RWPE1 (cell line): ENCODE data around the gene TMA7.
A peak's percentile ranks its signal among the peaks of the same experiment; 100 is the strongest.
"Not testable (repeated sequence)": the region's sequence is repeated elsewhere in the genome, so short reads cannot be mapped to it uniquely, and the experiment has no call there.

ENCODE experiments used
- CTCF ChIA-PET: fragments of 350-600 bp; sonication (Branson Sonifier 250); formaldehyde crosslinking; extraction: SDS; loops from one replicate; lab custom pipeline; 2021; lab: Yijun Ruan, JAX
- POLR2A ChIA-PET: fragments of 400-600 bp; formaldehyde crosslinking; extraction: SDS; loops from one replicate; lab custom pipeline; 2020; ENCODE audit warnings: antibody characterized with exemption; ENCODE audit not compliant: low non-redundant PET; lab: Yijun Ruan, JAX
- DNase-seq: peaks from one replicate; pipeline ENCODE4 v3.0.0; 2012; ENCODE audit warnings: low spot score
- H3K27ac ChIP-seq: fragments of 450-650 bp; 2 replicates; pipeline ENCODE4 v1.5.1; 2017
- TF ChIP-seq, protein P1 (sequence below): fragments of 450-650 bp; conservative IDR thresholded peaks from 2 replicates; pipeline ENCODE4 v1.5.1; 2017; ENCODE audit warnings: low read depth, mild to moderate bottlenecking

Gene TMA7

GRCh38 chr3:48477959-48478520 lies 38.0 kb downstream of the TMA7 start:
- ChIA-PET CTCF (no interaction called here), POLR2A (no interaction called here)
- DNase-seq = no peak
- H3K27ac ChIP-seq = peak overlapping the region; percentile 50
- TF ChIP-seq, protein P1, sequence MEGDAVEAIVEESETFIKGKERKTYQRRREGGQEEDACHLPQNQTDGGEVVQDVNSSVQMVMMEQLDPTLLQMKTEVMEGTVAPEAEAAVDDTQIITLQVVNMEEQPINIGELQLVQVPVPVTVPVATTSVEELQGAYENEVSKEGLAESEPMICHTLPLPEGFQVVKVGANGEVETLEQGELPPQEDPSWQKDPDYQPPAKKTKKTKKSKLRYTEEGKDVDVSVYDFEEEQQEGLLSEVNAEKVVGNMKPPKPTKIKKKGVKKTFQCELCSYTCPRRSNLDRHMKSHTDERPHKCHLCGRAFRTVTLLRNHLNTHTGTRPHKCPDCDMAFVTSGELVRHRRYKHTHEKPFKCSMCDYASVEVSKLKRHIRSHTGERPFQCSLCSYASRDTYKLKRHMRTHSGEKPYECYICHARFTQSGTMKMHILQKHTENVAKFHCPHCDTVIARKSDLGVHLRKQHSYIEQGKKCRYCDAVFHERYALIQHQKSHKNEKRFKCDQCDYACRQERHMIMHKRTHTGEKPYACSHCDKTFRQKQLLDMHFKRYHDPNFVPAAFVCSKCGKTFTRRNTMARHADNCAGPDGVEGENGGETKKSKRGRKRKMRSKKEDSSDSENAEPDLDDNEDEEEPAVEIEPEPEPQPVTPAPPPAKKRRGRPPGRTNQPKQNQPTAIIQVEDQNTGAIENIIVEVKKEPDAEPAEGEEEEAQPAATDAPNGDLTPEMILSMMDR = no peak

DNA sequence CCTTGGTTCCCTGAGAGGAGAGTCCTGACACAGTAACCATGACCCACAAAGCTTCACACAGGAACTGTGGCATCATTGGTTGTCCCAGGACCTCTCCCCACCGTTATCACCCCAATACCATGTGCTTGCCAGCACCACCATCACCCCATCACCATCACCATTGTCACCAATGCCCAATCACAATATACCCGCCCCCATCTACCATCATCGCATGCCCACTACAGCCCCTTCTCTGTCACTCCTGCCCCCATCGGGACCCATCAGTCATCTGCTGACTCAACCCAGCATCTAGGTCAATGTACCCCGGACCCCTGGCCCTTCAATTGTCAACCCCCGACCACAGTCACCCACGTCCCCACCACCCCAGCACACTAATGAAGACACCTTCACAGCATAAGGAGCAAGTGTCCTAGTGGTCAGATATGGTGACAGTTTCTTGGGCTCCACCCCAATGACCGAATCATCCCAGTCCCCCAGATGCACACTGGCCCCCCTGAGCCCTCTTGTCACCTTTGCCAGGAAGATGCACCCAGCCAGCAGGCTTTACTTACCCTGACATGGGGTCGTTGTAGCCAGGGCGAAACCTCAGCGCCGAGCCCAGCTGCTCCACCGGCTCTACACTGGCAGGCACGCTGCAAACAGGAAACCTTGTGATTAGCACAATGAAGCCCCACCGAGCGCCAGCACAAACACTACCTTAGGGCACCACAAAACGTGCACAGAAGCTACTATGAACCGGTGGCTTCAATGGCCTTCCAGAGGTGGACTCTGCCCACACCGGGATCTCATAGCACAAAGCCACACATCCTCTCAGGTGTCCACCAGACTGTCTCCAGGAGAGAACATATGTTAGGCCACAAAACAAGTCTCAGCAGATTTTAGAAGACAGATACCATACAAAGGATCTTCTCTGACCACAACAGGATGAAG lies 38.8 kb downstream of the TMA7 start:
- no peak for DNase-seq
- POLR2A ChIA-PET = no interaction called here
- TF ChIP-seq, protein P1 = no peak
- CTCF ChIA-PET = no interaction called here
- H3K27ac ChIP-seq = peak overlapping the region; percentile 50

GRCh38 chr3:48480891-48481290 lies 40.8 kb downstream of the TMA7 start:
- DNase-seq, CTCF ChIA-PET, POLR2A ChIA-PET: not testable (repeated sequence)
- H3K27ac ChIP-seq = peak overlapping the region; percentile 27

GRCh38 chr3:48482822-48483221 lies 42.8 kb downstream of the TMA7 start:
- CTCF ChIA-PET, POLR2A ChIA-PET, DNase-seq: not testable (repeated sequence)
- H3K27ac ChIP-seq = peak overlapping the region; percentile 27

DNA sequence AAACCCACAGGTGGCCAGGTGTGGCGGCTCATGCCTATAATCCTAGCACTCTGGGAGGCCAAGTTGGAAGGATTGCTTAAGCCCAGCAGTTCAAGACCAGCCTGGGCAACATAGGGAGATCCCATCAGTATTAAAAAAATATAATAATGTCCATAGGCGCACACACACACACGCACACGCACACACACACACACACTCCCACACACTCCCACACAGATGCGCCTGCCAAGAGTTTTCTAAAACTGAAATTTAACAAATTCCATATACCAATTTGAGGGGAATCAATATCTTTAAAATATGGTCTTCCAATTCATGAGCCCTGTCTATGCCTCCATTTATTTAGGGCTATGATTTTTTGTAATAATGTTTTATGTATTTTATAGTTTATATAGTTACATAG lies 46.9 kb downstream of the TMA7 start:
- TF ChIP-seq, protein P1 = no peak
- ChIA-PET CTCF (no interaction called here), POLR2A (no interaction called here)
- H3K27ac ChIP-seq = no peak overlapping the region
- no peak for DNase-seq

- H3K27ac ChIP-seq = peak overlapping the region; percentile 97
- CTCF ChIA-PET = no interaction called here
- POLR2A ChIA-PET = no interaction called here
- TF ChIP-seq, protein P1 = no peak
- DNase-seq = no peak
Observed at GRCh38 chr3:48492461-48493202, 52.6 kb downstream of the TMA7 start.

GRCh38 chr3:48493203-48493501 lies 53.1 kb downstream of the TMA7 start:
- H3K27ac ChIP-seq = peak overlapping the region; percentile 97
- ChIA-PET CTCF (no interaction called here), POLR2A (no interaction called here)
- TF ChIP-seq, protein P1 = no peak
- no peak for DNase-seq
